AG08395 (cell line): ENCODE measurements around the gene ZNF665.
"Not testable (repeated sequence)": the region's sequence is repeated elsewhere in the genome, so short reads cannot be mapped to it uniquely, and the experiment has no call there.

Experiments
- DNase-seq: peaks from one replicate; pipeline ENCODE4 v3.0.0; 2012; ENCODE audit warnings: mixed read lengths, low spot score

Gene ZNF665

DNA sequence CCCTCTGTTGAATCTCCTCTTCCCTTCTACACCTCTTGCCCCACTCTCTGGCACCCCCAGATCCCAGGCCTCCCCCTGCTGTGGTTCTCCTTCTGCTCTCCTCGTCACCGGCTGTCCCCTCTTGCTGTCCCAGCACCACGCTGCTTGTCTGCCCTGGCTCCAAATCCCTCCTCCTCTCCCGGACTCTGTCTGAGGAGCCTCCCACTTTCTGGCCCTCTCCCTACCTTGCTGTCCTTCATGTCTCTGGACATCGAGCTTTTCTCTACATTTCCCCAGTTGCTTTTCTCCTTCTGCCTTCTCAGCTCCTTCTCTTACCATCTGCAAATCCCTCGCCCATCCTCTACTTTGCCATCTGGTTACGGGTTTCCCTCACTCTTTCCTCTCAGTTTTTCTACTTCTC lies 35.5 kb downstream of the ZNF665 start:
- DNase-seq: no peak

DNA sequence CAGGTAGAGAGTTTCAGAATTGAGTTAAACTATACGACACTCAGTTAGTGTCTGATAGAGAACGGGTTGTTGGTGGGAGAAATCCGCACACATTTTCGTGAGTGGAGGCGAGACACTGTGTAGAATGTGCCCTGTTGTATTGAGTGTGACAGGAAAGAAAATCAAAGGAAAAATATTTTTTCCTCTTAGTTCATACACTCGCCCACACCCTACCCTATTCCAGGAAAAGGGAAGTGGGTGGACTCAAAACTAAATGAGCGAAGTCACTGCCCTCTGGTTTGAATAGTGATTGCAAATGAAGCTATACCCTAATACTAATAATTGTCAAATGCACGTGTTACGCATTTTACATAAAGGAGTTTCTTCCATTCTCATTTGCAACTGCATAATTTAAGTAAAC lies 36.3 kb downstream of the ZNF665 start:
- DNase-seq: no peak

DNA sequence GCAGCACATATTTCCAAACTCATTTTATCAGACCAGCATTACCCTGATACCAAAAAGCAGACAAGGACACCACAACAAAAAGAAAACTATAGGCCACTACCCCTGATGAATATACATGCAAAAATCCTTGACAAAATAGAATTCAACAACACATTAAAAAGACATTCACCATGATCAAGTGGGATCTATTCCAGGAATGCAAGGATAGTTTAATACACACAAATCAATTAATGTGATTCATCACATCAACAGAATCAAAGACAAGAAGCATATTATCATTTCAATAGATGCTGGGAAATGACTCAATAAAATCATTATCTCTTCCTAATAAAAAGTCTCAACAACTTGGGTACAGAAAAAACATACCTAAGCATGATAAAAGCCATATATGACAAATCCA lies 45.5 kb downstream of the ZNF665 start:
- DNase-seq: no peak

DNA sequence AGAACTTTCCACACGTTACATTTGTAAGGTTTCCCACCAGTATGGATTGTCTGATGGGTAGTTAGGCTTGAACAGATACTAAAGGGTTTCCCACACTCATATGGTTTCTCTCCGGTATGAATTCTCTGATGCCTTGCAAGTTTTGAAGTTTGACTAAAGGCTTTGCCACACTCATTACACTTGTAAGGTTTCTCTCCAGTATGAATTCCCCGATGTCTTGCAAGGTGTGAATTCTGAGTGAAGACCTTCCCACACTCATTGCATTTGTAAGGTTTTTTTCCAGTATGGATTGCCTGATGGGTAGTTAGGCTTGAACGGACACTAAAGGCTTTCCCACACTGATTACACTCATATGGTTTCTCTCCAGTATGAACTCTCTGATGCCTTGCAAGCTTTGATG lies 52.8 kb downstream of the ZNF665 start:
- no peak for DNase-seq

DNA sequence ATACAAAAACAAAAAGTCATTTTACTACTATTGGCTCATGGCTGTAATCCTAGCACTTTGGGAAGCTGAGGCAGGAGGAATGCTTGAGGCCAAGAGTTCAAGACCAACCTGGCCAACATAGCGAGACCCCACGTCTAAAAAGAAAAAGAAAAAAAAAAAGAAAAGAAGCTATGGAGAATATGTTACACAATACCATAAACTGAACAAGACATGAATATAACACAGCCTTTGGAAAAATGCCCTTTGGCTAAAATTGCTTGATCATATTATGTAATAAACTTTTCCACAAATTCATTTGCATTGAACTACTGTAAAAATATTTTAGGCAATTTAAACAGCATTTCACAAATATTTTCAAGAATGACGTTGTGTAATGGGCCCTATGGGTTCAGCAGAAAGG lies 56.7 kb downstream of the ZNF665 start:
- no peak for DNase-seq

DNA sequence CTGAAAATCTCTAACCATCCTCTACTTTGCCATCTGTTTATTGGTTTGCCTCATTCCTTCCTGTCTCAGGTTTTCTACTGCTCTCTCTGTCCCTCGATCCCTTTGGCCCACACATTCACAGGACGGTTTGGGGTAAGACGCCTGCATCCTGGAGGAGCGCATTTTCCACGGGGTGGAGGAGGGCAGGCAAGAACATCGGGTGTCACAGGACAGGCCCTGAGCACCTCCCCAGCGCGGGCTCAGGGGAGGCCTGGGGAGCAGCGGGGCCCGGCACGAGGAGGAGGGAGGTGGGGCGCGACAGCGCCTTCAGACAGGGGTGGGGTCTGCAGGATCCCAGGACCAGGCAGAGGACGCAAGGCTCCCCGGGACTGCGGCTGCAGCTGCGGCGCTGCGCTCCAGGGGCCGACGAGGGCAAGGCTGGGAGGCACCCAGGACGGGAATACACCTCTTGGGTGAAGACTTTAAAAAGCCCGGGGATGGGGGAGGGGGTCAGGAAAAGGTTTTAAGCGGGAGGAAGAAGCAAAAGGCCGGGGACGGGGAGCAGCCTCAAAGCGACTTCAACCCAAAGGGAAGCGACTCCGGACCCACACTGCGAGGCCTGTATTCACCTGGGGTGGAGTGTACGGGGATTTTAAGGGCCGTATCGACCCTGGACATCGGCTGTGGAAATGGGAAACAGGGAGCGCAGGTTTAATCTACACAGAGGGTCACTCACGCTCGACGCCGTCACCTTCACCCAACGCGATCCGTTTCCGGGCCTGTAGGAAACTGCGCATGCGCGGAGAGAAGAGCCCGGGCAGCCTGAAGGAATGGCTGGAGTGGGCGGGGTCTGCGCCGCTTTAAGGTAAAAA lies 60.8 kb downstream of the ZNF665 start, which contains the start of gene ZNF415:
TSS of gene ZNF415 (minus strand) at position 770 of the 851 bp plus-strand sequence. CDS start 10,234 bp downstream, outside the sequence.
- peak; percentile 91 for DNase-seq

DNA sequence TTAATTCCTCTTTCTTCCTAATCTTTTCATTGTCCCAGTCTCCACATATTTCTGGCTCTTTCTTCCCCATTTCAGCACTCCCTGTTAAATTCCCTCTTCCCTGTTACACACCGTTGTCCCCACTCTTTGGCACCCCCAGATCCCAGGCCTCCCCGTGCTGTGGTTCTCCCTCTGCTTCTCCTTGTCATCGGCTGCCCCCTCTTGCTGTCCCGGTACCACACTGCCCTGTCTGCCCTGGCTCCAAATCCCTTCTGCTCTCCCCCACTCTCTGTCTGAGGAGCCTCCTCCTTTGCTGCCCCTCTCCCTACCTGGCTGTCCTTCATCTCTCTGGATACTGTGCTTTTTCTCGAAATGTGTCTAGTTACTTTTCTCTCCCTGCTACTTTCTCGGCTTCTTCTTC lies 61.4 kb downstream of the ZNF665 start:
- no peak for DNase-seq

DNA sequence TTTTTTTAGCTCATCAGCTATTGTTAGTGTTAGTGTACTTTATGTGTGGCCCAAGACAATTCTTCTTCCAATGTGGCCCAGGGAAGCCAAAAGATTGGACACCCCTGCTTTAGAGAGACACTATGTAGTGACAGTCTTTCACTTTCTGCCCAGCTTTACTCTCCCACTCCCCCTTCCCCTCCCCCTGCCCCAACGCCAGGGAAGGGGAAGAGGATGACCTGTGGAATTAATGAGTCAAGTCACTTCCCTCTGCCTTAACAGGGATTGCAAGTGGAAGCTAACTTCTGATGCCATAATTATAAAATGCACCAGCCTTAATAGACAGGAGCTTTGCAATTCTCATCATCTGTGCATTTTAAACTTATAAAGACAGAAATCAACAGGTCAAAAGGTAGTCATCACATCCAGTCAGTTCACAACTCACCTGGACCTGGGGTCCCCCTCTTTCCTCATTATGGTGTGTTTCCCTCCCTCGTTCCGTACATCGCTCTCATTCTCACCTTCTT lies 62.0 kb downstream of the ZNF665 start:
- no peak for DNase-seq

DNA sequence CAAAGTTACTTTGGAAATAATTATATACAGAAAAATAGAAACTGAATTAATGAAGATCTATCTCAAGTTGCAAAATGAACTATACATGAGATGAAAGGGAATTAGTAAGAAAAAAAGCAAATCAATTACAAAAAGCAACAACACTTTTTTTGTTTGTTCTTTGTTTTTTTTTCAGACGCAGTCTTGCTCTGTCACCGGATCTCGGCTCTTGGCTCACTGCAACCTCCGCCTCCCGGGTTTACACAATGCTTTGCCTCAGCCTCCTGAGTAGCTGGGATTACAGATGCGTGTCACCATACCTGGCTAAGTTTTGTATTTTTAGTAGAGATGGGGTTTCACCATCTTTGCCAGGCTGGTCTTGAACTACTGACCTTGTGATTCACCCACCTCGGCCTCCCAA lies 62.7 kb downstream of the ZNF665 start:
- no peak for DNase-seq

DNA sequence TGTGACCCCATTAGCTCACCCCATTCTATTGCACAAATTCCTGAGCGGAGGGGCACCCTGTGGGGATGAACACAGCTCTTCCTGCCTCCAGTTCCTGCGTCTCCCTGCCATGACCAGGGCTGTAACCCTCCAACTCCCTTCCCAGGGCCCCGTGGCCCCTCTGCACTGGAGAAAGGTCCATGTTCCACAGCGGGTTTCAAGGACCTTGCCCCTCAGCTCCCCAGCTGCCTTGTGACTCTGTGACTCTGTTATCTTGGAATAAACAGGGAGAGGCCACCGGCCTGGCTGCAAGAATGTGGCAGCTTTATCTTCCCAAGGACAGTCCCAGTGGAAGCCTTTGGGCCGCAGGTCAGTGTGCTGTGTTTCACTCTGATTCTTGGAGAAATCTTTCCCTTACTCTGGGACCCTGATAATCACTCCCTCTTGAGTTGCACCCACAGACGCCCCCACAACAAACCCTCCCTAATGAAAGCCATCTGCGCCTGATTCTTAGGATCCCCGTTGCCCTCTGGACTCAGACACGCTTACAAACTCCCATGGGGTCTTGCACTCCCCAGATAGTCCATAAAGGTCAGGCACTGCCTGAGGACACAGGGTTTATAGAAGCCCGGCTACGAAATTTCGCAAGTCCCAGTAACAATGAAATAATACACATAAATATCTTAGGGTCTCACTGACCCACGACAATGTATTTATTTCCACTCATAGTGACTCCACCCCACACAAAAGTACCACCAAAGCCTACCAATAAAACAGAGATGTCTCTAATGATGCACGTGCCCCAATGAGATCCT lies 66.2 kb downstream of the ZNF665 start:
- not testable (repeated sequence) for DNase-seq

DNA sequence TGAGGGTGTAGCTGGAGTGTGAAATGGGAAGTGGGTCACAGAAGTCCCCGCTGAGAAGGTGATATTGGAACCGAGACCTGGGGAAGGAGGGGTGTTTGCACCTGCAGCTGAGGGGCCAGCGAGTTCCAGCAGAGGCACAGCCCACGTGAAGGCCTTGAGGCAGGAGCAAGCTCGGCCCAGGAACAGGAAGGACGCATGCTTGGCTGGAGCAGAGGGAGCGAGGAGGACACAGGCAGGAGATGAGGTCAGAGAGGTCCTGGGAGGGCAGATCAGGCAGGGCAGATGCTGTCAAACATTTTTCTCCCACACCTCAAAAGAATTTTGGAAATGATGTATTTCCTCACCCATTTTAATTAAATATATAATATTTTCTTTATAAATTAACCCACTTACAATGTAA lies 69.8 kb downstream of the ZNF665 start:
- no peak for DNase-seq
